HG03066 (cell line): Measurements from ENCODE around the gene PTPRC.

ENCODE experiments used
- ATAC-seq: cut with Tn5 transposase; IDR thresholded peaks from one replicate; pipeline ENCODE4 v1.9.1; 2021; ENCODE audit warnings: low read depth; ENCODE audit not compliant: unreplicated experiment

PTPRC gene

GRCh38 chr1:198669023-198669698 is 30.3 kb downstream of the PTPRC start:
- peak; percentile 87 for ATAC-seq

- no peak for ATAC-seq
Observed at GRCh38 chr1:198669771-198670170, 30.9 kb downstream of the PTPRC start.

- no peak for ATAC-seq
Observed at GRCh38 chr1:198671136-198671535, 32.3 kb downstream of the PTPRC start.

GRCh38 chr1:198672124-198672523 is 33.3 kb downstream of the PTPRC start:
- no peak for ATAC-seq

GRCh38 chr1:198674009-198674408 is 35.2 kb downstream of the PTPRC start:
- ATAC-seq: no peak

- ATAC-seq: no peak
Observed at GRCh38 chr1:198676253-198676652, 37.4 kb downstream of the PTPRC start.

- ATAC-seq: no peak
Observed at GRCh38 chr1:198677027-198677426, 38.2 kb downstream of the PTPRC start.

- no peak for ATAC-seq
Observed at GRCh38 chr1:198677871-198678270, 39.0 kb downstream of the PTPRC start.

GRCh38 chr1:198678301-198678836 is 39.5 kb downstream of the PTPRC start:
- no peak for ATAC-seq

- peak; percentile 28 for ATAC-seq
Observed at GRCh38 chr1:198678901-198679329, 40.1 kb downstream of the PTPRC start.

- no peak for ATAC-seq
Observed at GRCh38 chr1:198679535-198680173, 40.8 kb downstream of the PTPRC start.

GRCh38 chr1:198680174-198680875 is 41.5 kb downstream of the PTPRC start:
- no peak for ATAC-seq

GRCh38 chr1:198681252-198681651 is 42.4 kb downstream of the PTPRC start:
- no peak for ATAC-seq

- ATAC-seq: peak; percentile 96
Observed at GRCh38 chr1:198681831-198682759, 43.3 kb downstream of the PTPRC start.

- ATAC-seq: no peak
Observed at GRCh38 chr1:198682850-198683249, 44.0 kb downstream of the PTPRC start.

- ATAC-seq: no peak
Observed at GRCh38 chr1:198683449-198683848, 44.6 kb downstream of the PTPRC start.

- no peak for ATAC-seq
Observed at GRCh38 chr1:198686069-198686728, 47.4 kb downstream of the PTPRC start.

GRCh38 chr1:198687429-198687828 is 48.6 kb downstream of the PTPRC start:
- ATAC-seq: no peak

- no peak for ATAC-seq
Observed at GRCh38 chr1:198691063-198691462, 52.2 kb downstream of the PTPRC start.

GRCh38 chr1:198693321-198693720 is 54.5 kb downstream of the PTPRC start:
- ATAC-seq: no peak
